CD4-positive, alpha-beta T cell (primary cell): ENCODE measurements around the gene C3. TPM values are rescaled to one million over a fixed set of nuclear protein-coding genes. Genes with fewer than 3 reads are reported as not detected.

ENCODE experiments used
- ATAC-seq: fragments of 200-7000 bp; cut with Tn5 transposase; one replicate; pipeline ENCODE4 v1.10.0; 2022; ENCODE audit warnings: mild to moderate bottlenecking; ENCODE audit not compliant: poor library complexity
- CTCF ChIA-PET: fragments of 350-600 bp; sonication (Branson Sonifier 250); formaldehyde crosslinking; loops from one replicate; lab custom pipeline; 2021; ENCODE audit warnings: antibody characterized with exemption, inconsistent platforms; lab: Charles Lee
- POLR2A ChIA-PET: fragments of 350-600 bp; sonication (Branson Sonifier 250); formaldehyde crosslinking; loops from one replicate; lab custom pipeline; 2021; ENCODE audit warnings: antibody characterized with exemption, inconsistent platforms; lab: Charles Lee
- DNase-seq, 14 experiments: peaks; one replicate each; pipeline ENCODE4 v3.0.0-alpha.2; 2013 to 2020; ENCODE audit warnings: mixed read lengths in 2 of 14
- H3K27ac ChIP-seq, 2 donors: one replicate each; pipeline versions ENCODE4 v1.5.1 to v1.7.0; 2013; ENCODE audit warnings: low read length in 2 of 2, low read depth in 1 of 2, mild to moderate bottlenecking in 1 of 2
- H3K27me3 ChIP-seq, 2 experiments: 1 replicate in 1 of 2; 2 replicates in 1 of 2; pipeline versions ENCODE4 v1.6.1 to v1.7.0; 2013; ENCODE audit warnings: low read length in 2 of 2, control low read depth in 1 of 2, mild to moderate bottlenecking in 1 of 2, moderate library complexity in 1 of 2; ENCODE audit not compliant: insufficient read depth in 2 of 2, control insufficient read depth in 1 of 2
- H3K36me3 ChIP-seq: one replicate; pipeline ENCODE4 v1.6.1; 2013; ENCODE audit warnings: low read length, control low read depth; ENCODE audit not compliant: insufficient read depth
- H3K4me1 ChIP-seq: one replicate; pipeline ENCODE4 v1.6.1; 2013; ENCODE audit warnings: low read length, control low read depth; ENCODE audit not compliant: insufficient read depth
- H3K4me3 ChIP-seq: one replicate; pipeline ENCODE4 v1.5.1; 2013; ENCODE audit warnings: mild to moderate bottlenecking, low read length, moderate library complexity
- H3K9me3 ChIP-seq, 2 experiments: 1 replicate in 1 of 2; 2 replicates in 1 of 2; pipeline versions ENCODE4 v1.6.1 to v1.7.0; 2013; ENCODE audit warnings: low read length in 2 of 2, mild to moderate bottlenecking in 2 of 2, control low read depth in 1 of 2, moderate library complexity in 1 of 2; ENCODE audit not compliant: control insufficient read depth in 1 of 2, insufficient read depth in 1 of 2
- H3K27ac Mint-ChIP-seq: one replicate; pipeline ENCODE4 v1.8.0; 2020; ENCODE audit warnings: mixed read lengths
- H3K27me3 Mint-ChIP-seq: one replicate; pipeline ENCODE4 v1.8.0; 2021; ENCODE audit warnings: mixed read lengths
- H3K36me3 Mint-ChIP-seq: one replicate; pipeline ENCODE4 v1.8.0; 2021; ENCODE audit warnings: low read depth, mixed read lengths
- H3K4me1 Mint-ChIP-seq: one replicate; pipeline ENCODE4 v1.8.0; 2021; ENCODE audit warnings: low read depth, mixed read lengths
- H3K4me3 Mint-ChIP-seq: one replicate; pipeline ENCODE4 v1.8.0; 2020; ENCODE audit warnings: mild to moderate bottlenecking, mixed read lengths
- H3K9me3 Mint-ChIP-seq: one replicate; pipeline ENCODE4 v1.8.0; 2020; ENCODE audit warnings: mixed read lengths
- intact Hi-C, 2 experiments: fragments of 100-400 bp; cut with DNase I in 1 of 2; cut with micrococcal nuclease in 1 of 2; formaldehyde crosslinking; loops; one replicate each; pipeline versions ENCODE4 v1.15.1 to v1.9.0; 2023 to 2025; cut with DNase I, micrococcal nuclease
- polyA plus RNA-seq, 2 donors: library from polyadenylated mRNA; unstranded; fragments of 120-200 nt; gene quantifications; one replicate each; pipeline ENCODE4 v1.2.1, GENCODE V29; 2013
- total RNA-seq, 174 experiments: library from RNA in 2 of 174; stranded (reverse) in 2 of 174; gene quantifications; one replicate each; pipeline ENCODE4 v1.2.3 and lab custom pipeline; 2021 to 2026
- TF ChIP-seq, protein P1 (sequence below): fragments of 200-600 bp; IDR thresholded peaks from one replicate; pipeline ENCODE4 v1.8.0; 2022; ENCODE audit warnings: antibody characterized with exemption, mild to moderate bottlenecking

The C3 gene
- total RNA-seq (under 1 TPM in 1 of 2 experiments, not detected in 1; 0.55 TPM), total RNA-seq (lab: John Stamatoyannopoulos, UW) (0 to 3.0 (median 0.32) reads per million in 172 experiments)
- polyA plus RNA-seq (2013, experiment 1 of 2): 0.71 TPM
- polyA plus RNA-seq (2013, experiment 2 of 2): 0.54 TPM

DNA sequence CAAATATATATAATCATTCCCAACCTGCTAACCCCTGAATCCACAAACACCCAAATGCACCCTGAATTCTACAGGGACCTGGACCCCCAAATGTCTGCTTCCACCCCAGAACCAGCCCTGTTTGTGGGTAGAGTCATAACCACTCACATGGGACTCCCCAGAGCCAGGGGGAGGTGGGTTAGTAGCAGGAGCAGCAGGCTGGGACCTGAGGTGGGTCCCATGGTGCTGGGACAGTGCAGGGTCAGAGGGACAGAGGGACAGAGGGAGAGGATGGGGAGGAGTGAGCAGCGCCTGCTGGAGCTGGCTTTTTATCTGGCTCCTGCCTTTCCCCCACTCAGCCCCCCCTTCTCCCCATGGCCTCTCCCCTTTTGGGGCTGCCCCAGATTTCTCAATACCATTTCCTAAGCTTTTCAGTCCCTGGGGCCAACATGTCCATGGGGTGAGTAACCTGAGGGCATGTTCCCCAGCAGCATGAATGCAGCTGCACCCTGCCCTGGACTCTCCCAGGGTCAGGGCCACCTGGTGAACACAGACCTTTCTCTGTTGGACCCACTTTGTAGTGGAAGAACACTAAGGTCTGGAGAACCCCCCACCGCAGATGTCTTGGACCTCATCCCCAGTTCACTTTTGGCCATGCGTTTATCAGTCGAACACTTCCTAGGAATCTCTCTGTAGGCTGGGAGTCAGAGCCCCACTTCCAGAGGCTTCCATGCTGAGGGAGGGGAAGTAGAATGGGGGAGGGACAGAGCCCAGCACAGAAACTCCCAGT, at the start of gene C3:
Gene C3, minus strand, starts transcription at position 282 of the 769 bp plus-strand sequence. Its CDS starts 61 bp downstream, at position 221.
- no peaks in the 10 kb centered on the region for H3K27me3 ChIP-seq
- H3K4me3 ChIP-seq: no peak within 1 kb of the TSS
- Mint-ChIP-seq H3K27me3 (peaks cover 4% of the 10 kb centered on the region), H3K9me3 (no peaks in the 10 kb centered on the region), H3K4me1 (peaks cover 8% of the 10 kb centered on the region), H3K27ac (no peak within 1 kb of the TSS), H3K4me3 (no peak within 1 kb of the TSS), H3K36me3 (no peaks in the 10 kb centered on the region)
- ChIA-PET CTCF (no interaction called here), POLR2A (no interaction called here)
- no peaks in the 10 kb centered on the region for H3K9me3 ChIP-seq
- intact Hi-C loops: loop anchor here in 1 of 2 experiments (5.0 kb wide), 1 partner anchor 73 kb away; no protein-coding TSS in a partner anchor
- ATAC-seq (no peak), DNase-seq (peak in 2 of 14 experiments; percentile 61 to 68)
- peaks cover 14% of the 10 kb centered on the region for H3K4me1 ChIP-seq
- H3K36me3 ChIP-seq: no peaks in the 10 kb centered on the region
- no peak within 1 kb of the TSS for H3K27ac ChIP-seq
- TF ChIP-seq, protein P1, sequence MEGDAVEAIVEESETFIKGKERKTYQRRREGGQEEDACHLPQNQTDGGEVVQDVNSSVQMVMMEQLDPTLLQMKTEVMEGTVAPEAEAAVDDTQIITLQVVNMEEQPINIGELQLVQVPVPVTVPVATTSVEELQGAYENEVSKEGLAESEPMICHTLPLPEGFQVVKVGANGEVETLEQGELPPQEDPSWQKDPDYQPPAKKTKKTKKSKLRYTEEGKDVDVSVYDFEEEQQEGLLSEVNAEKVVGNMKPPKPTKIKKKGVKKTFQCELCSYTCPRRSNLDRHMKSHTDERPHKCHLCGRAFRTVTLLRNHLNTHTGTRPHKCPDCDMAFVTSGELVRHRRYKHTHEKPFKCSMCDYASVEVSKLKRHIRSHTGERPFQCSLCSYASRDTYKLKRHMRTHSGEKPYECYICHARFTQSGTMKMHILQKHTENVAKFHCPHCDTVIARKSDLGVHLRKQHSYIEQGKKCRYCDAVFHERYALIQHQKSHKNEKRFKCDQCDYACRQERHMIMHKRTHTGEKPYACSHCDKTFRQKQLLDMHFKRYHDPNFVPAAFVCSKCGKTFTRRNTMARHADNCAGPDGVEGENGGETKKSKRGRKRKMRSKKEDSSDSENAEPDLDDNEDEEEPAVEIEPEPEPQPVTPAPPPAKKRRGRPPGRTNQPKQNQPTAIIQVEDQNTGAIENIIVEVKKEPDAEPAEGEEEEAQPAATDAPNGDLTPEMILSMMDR: no peak

DNA sequence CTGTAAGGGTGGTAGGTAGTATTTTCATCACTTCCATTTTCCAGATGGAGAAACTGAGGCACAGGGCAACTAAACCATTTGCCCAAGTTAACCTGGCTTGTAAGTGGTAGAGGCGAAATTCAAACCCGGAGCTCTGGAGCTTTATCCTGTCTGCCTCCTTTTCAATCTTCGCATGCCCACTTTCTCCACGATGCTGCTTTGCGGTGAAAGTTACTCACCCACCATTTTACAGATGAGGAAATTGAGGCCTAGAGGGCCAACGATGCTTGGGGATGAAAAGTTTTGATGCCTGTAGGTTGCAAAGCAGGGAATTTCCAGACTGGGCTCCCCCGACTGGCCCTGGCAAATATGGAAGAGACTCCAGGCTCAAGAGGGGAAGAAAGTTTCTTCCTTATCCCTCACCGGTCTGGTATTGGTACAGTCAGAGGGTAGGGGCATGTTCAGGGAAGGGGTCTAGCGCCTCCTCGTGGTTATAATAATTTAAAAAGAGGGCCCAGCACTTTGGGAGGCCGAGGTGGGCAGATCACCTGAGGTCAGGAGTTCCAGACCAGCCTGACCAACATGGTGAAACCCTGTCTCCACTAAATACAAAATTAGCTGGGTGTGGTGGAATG, 48.7 kb upstream of the C3 start:
- Histone ChIP-seq H3K9me3 (no peaks in the 10 kb centered on the region), H3K4me3 (no peak overlapping the region), H3K36me3 (peaks cover 5% of the 10 kb centered on the region), H3K27ac (peak overlapping the region; percentile 93), H3K4me1 (peaks cover 62% of the 10 kb centered on the region), H3K27me3 (no peaks in the 10 kb centered on the region)
- Mint-ChIP-seq H3K27me3 (no peaks in the 10 kb centered on the region), H3K9me3 (no peaks in the 10 kb centered on the region), H3K27ac (peak overlapping the region; percentile 96), H3K36me3 (peaks cover 40% of the 10 kb centered on the region), H3K4me1 (peaks cover 55% of the 10 kb centered on the region), H3K4me3 (peak overlapping the region; percentile 31)
- ChIA-PET POLR2A (interaction anchor here (1.4 to 3.7 kb wide), 4 partner anchors 31 to 34 kb away, joined by 5 to 32 read pairs (median 20); partner anchors contain the start of genes GPR108 and TRIP10), CTCF (interaction anchor here (0.7 to 2.5 kb wide), 2 partner anchors 29 to 31 kb away, joined by 3 to 13 read pairs; partner anchors contain the start of gene TRIP10)
- DNase-seq: peak in 2 of 14 experiments; percentile 53 to 56
- TF ChIP-seq, protein P1: peak; percentile 11
- intact Hi-C loops: loop anchor here in 1 of 2 experiments (5.0 kb wide), 1 partner anchor 137 kb away; no protein-coding TSS in a partner anchor
- ATAC-seq: no peak

GRCh38 chr19:6768236-6768785, 47.9 kb upstream of the C3 start:
- TF ChIP-seq, protein P1: no peak
- CTCF ChIA-PET: interaction anchor here (0.7 to 2.5 kb wide), 7 partner anchors 10 to 95 kb away, joined by 3 to 13 read pairs (median 3); partner anchors contain the start of gene TRIP10
- Histone ChIP-seq H3K4me3 (peak overlapping the region; percentile 92), H3K27me3 (no peaks in the 10 kb centered on the region), H3K36me3 (peaks cover 10% of the 10 kb centered on the region), H3K9me3 (no peaks in the 10 kb centered on the region), H3K27ac (peak overlapping the region; percentile 93), H3K4me1 (peaks cover 65% of the 10 kb centered on the region)
- DNase-seq (peak in 6 of 14 experiments; percentile 12 to 72 (median 26)), ATAC-seq (no peak)
- Mint-ChIP-seq H3K27me3 (no peaks in the 10 kb centered on the region), H3K27ac (peak overlapping the region; percentile 96), H3K4me1 (peaks cover 50% of the 10 kb centered on the region), H3K9me3 (no peaks in the 10 kb centered on the region), H3K36me3 (peaks cover 34% of the 10 kb centered on the region), H3K4me3 (peak overlapping the region; percentile 92)
- POLR2A ChIA-PET: interaction anchor here (1.5 to 3.7 kb wide), 5 partner anchors 30 to 122 kb away, joined by 5 to 32 read pairs (median 11); partner anchors contain the start of genes GPR108 and TRIP10
- intact Hi-C loops: loop anchor here in 1 of 2 experiments (5.0 kb wide), 1 partner anchor 136 kb away; no protein-coding TSS in a partner anchor
